ENCODE measurements around the gene RNF224.

- TF ChIP-seq CTCF (IDR thresholded peaks at IDR 0.05; ENCODE audit: low read depth, low read length) (no peak), POLR2A (IDR thresholded peaks at IDR 0.05; ENCODE audit: extremely low read depth, insufficient read length) (no peak), MAX (IDR thresholded peaks at IDR 0.05; ENCODE audit: low read depth, low read length) (no peak), MYC (IDR thresholded peaks at IDR 0.05; ENCODE audit: low read depth, low read length) (no peak)
These were observed 42.2 kb upstream of the RNF224 start for GRCh38 chr9:137184881-137185660.

Measured in NB4 (cell line).